Astrocyte (in vitro differentiated cells and primary cell): ENCODE measurements around the gene HSPE1. TPM values are rescaled to one million over a fixed set of nuclear protein-coding genes. Genes with fewer than 3 reads are reported as not detected.

Source experiments
- DNase-seq: peaks from one replicate; pipeline ENCODE4 v3.0.0-alpha.2; 2010; ENCODE audit warnings: low read depth
- FAIRE-seq: peaks from 2 replicates; lab custom pipeline; 2011; peaks lifted over from hg19 to GRCh38; lab: Jason Lieb, UNC
- H2AFZ ChIP-seq: 2 replicates; pipeline ENCODE4 v1.6.0; 2012; ENCODE audit warnings: low read depth, low read length, inconsistent platforms
- H3K27ac ChIP-seq: 2 replicates; pipeline ENCODE4 v1.5.1; 2011; ENCODE audit warnings: low read depth, low read length, inconsistent platforms
- H3K27me3 ChIP-seq: 2 replicates; pipeline ENCODE4 v1.6.0; 2011; ENCODE audit warnings: low read length, inconsistent platforms; ENCODE audit not compliant: insufficient read depth
- H3K36me3 ChIP-seq: 2 replicates; pipeline ENCODE4 v1.5.1; 2011; ENCODE audit warnings: low read length, inconsistent platforms; ENCODE audit not compliant: insufficient read depth
- H3K4me1 ChIP-seq: 2 replicates; pipeline ENCODE4 v1.5.1; 2011; ENCODE audit warnings: low read length, inconsistent platforms; ENCODE audit not compliant: insufficient read depth
- H3K4me2 ChIP-seq: 2 replicates; pipeline ENCODE4 v1.6.0; 2012; ENCODE audit warnings: low read length, inconsistent platforms
- H3K4me3 ChIP-seq: 2 replicates; pipeline ENCODE4 v1.5.1; 2011; ENCODE audit warnings: low read depth, mild to moderate bottlenecking, low read length, inconsistent platforms; ENCODE audit not compliant: insufficient read depth
- H3K79me2 ChIP-seq: 2 replicates; pipeline ENCODE4 v1.6.0; 2012; ENCODE audit warnings: mild to moderate bottlenecking, low read length, inconsistent platforms; ENCODE audit not compliant: insufficient read depth
- H3K9ac ChIP-seq: 2 replicates; pipeline ENCODE4 v1.6.0; 2012; ENCODE audit warnings: mild to moderate bottlenecking, low read length, inconsistent platforms
- H3K9me3 ChIP-seq: 2 replicates; pipeline ENCODE4 v1.5.1; 2012; ENCODE audit warnings: low read depth, mild to moderate bottlenecking, low read length, inconsistent platforms; ENCODE audit not compliant: insufficient read depth
- H4K20me1 ChIP-seq: 2 replicates; pipeline ENCODE4 v1.6.0; 2012; ENCODE audit warnings: low read length, inconsistent platforms; ENCODE audit not compliant: insufficient read depth
- H3K27ac Mint-ChIP-seq: one replicate; pipeline ENCODE4 v1.8.0; 2021; ENCODE audit warnings: mild to moderate bottlenecking, mixed read lengths; ENCODE audit not compliant: unreplicated experiment
- H3K27me3 Mint-ChIP-seq: one replicate; pipeline ENCODE4 v1.8.0; 2021; ENCODE audit warnings: low read depth, mixed read lengths; ENCODE audit not compliant: unreplicated experiment
- H3K36me3 Mint-ChIP-seq: one replicate; pipeline ENCODE4 v1.8.0; 2021; ENCODE audit warnings: low read depth, mixed read lengths; ENCODE audit not compliant: unreplicated experiment
- H3K4me1 Mint-ChIP-seq: one replicate; pipeline ENCODE4 v1.8.0; 2021; ENCODE audit warnings: low read depth, mixed read lengths; ENCODE audit not compliant: unreplicated experiment
- H3K4me3 Mint-ChIP-seq: one replicate; pipeline ENCODE4 v1.8.0; 2021; ENCODE audit warnings: mild to moderate bottlenecking, moderate library complexity, mixed read lengths; ENCODE audit not compliant: unreplicated experiment
- H3K9me3 Mint-ChIP-seq: one replicate; pipeline ENCODE4 v1.8.0; 2021; ENCODE audit warnings: mild to moderate bottlenecking, mixed read lengths; ENCODE audit not compliant: unreplicated experiment
- EZH2 ChIP-seq: IDR thresholded peaks from 2 replicates; pipeline ENCODE4 v1.6.1; 2012; ENCODE audit warnings: mild to moderate bottlenecking, low read length, inconsistent platforms; ENCODE audit not compliant: insufficient read depth
- total RNA-seq: library from RNA; stranded (reverse); gene quantifications from 2 replicates; pipeline ENCODE4 v1.2.1, GENCODE V29; 2021
- TF ChIP-seq, protein P1 (sequence below): IDR thresholded peaks from 2 replicates; pipeline ENCODE4 v1.5.1; 2011; ENCODE audit warnings: low read depth, mild to moderate bottlenecking, inconsistent platforms, low read length, moderate library complexity; ENCODE audit not compliant: insufficient read depth

Gene HSPE1
- total RNA-seq, 1 donor from 2014 or later, result 139 TPM

DNA sequence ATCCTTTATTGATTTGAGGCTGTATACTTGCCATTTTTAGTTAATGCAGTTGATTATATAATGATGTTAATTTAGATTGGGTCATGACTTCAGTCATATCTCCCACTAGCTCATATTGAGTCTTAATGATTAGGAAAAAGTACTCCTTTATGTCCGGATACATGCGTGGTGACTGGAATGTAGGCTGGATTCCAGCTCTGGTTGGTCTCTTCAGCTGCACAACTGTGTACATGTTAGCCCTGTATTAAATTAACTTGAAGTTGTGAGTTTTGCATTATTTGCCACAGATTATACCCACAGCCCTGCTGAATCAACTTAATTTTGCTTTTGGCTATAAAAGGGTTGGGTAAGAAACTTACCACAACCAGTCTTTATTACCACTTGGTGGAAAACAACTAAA, 38.2 kb downstream of the HSPE1 start:
- Histone ChIP-seq H3K27me3 (no peaks in the 10 kb centered on the region), H3K4me3 (no peak overlapping the region), H4K20me1 (peaks cover 20% of the 10 kb centered on the region), H3K9me3 (no peaks in the 10 kb centered on the region), H2AFZ (no peak overlapping the region), H3K9ac (no peak overlapping the region), H3K79me2 (peaks cover 55% of the 10 kb centered on the region), H3K36me3 (peaks cover 15% of the 10 kb centered on the region), H3K4me2 (no peak overlapping the region), H3K4me1 (no peaks in the 10 kb centered on the region), H3K27ac (no peak overlapping the region)
- DNase-seq (peak; percentile 26), FAIRE-seq (no peak)
- Mint-ChIP-seq H3K27ac (no peak overlapping the region), H3K36me3 (peaks cover 9% of the 10 kb centered on the region), H3K4me1 (peaks cover 11% of the 10 kb centered on the region), H3K27me3 (no peaks in the 10 kb centered on the region), H3K4me3 (no peak overlapping the region), H3K9me3 (no peaks in the 10 kb centered on the region)
- no peak for TF ChIP-seq EZH2
- TF ChIP-seq, protein P1, sequence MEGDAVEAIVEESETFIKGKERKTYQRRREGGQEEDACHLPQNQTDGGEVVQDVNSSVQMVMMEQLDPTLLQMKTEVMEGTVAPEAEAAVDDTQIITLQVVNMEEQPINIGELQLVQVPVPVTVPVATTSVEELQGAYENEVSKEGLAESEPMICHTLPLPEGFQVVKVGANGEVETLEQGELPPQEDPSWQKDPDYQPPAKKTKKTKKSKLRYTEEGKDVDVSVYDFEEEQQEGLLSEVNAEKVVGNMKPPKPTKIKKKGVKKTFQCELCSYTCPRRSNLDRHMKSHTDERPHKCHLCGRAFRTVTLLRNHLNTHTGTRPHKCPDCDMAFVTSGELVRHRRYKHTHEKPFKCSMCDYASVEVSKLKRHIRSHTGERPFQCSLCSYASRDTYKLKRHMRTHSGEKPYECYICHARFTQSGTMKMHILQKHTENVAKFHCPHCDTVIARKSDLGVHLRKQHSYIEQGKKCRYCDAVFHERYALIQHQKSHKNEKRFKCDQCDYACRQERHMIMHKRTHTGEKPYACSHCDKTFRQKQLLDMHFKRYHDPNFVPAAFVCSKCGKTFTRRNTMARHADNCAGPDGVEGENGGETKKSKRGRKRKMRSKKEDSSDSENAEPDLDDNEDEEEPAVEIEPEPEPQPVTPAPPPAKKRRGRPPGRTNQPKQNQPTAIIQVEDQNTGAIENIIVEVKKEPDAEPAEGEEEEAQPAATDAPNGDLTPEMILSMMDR, result no peak

DNA sequence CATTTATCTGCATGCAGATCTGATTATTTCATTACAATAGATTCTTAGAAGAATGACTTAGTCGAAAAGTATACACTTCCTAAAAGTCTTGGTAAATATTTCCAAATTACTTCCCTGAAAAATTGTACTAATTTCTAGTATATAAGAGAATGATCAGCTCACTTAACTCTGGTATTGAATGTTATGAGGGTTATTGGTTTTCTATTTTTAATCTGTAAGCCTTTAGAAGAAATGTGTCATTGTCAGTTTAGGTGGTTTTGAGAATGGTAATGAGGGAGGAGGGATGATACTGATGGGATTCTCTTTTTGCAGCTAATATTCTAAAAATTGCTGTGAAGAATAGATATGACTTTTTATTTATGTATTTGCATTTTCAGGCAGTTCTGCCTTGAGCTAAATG, 39.6 kb downstream of the HSPE1 start:
- Histone ChIP-seq H3K27me3 (no peaks in the 10 kb centered on the region), H2AFZ (no peak overlapping the region), H3K9ac (no peak overlapping the region), H3K36me3 (peaks cover 16% of the 10 kb centered on the region), H3K4me3 (no peak overlapping the region), H3K79me2 (peaks cover 42% of the 10 kb centered on the region), H4K20me1 (peaks cover 13% of the 10 kb centered on the region), H3K4me2 (no peak overlapping the region), H3K27ac (no peak overlapping the region), H3K9me3 (no peaks in the 10 kb centered on the region), H3K4me1 (no peaks in the 10 kb centered on the region)
- Mint-ChIP-seq H3K4me1 (peaks cover 3% of the 10 kb centered on the region), H3K9me3 (no peaks in the 10 kb centered on the region), H3K4me3 (no peak overlapping the region), H3K36me3 (peaks cover 11% of the 10 kb centered on the region), H3K27me3 (no peaks in the 10 kb centered on the region), H3K27ac (no peak overlapping the region)
- DNase-seq (no peak), FAIRE-seq (no peak)
- TF ChIP-seq, protein P1, result no peak

DNA sequence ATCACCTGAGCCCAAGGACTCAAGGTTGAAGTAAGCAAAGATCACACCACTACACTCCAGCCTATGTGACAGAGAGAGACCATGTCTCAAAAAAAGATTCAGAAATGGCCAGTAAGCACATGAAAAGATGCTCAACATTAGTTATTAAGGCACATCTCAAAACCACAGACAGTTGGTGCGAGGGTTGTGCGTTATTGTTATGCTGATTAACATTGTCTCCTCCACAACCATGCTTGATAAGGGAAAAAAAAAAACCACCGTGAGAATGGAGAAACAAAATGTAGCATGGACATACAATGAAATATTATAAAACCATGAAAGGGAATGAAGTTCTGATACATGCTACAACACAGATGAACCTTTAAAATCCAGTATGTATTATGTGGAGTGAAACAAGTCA, 43.0 kb downstream of the HSPE1 start:
- Mint-ChIP-seq H3K27me3 (no peaks in the 10 kb centered on the region), H3K9me3 (no peaks in the 10 kb centered on the region), H3K36me3 (peaks cover 16% of the 10 kb centered on the region), H3K4me1 (peaks cover 3% of the 10 kb centered on the region), H3K27ac (no peak overlapping the region), H3K4me3 (no peak overlapping the region)
- H3K27ac ChIP-seq, result no peak overlapping the region
- DNase-seq, result no peak
- H3K9ac ChIP-seq, result no peak overlapping the region
- peaks cover 26% of the 10 kb centered on the region for H3K79me2 ChIP-seq
- FAIRE-seq, result no peak
- peaks cover 23% of the 10 kb centered on the region for H3K36me3 ChIP-seq
- no peaks in the 10 kb centered on the region for H3K9me3 ChIP-seq
- H3K4me2 ChIP-seq, result no peak overlapping the region
- TF ChIP-seq EZH2, result no peak
- TF ChIP-seq, protein P1, result no peak
- H3K4me3 ChIP-seq, result no peak overlapping the region
- H3K4me1 ChIP-seq, result no peaks in the 10 kb centered on the region
- no peaks in the 10 kb centered on the region for H3K27me3 ChIP-seq
- H4K20me1 ChIP-seq, result peaks cover 13% of the 10 kb centered on the region
- no peak overlapping the region for H2AFZ ChIP-seq
